Adrenal gland (tissue), 5 donors: ENCODE results near the gene NOL4L.

Source experiments
- CTCF ChIP-seq, 6 experiments: fragments of 450-650 bp in 4 of 6; fragments of 200-600 bp in 2 of 6; sonication (generic) in 1 of 6; IDR thresholded peaks; 1 replicate in 5 of 6; 2 replicates in 1 of 6; pipeline versions ENCODE4 v1.5.1 to v1.8.0; 2016 to 2021; ENCODE audit warnings: antibody characterized with exemption in 6 of 6, mild to moderate bottlenecking in 2 of 6, moderate library complexity in 1 of 6
- POLR2A ChIP-seq, 2 donors: fragments of 450-650 bp; IDR thresholded peaks; one replicate each; pipeline ENCODE4 v1.6.1; 2017; ENCODE audit warnings: antibody characterized with exemption in 2 of 2, mild to moderate bottlenecking in 2 of 2, moderate library complexity in 1 of 2
- donor health status: DM: no; HTN: no; CAD: no.

DNA sequence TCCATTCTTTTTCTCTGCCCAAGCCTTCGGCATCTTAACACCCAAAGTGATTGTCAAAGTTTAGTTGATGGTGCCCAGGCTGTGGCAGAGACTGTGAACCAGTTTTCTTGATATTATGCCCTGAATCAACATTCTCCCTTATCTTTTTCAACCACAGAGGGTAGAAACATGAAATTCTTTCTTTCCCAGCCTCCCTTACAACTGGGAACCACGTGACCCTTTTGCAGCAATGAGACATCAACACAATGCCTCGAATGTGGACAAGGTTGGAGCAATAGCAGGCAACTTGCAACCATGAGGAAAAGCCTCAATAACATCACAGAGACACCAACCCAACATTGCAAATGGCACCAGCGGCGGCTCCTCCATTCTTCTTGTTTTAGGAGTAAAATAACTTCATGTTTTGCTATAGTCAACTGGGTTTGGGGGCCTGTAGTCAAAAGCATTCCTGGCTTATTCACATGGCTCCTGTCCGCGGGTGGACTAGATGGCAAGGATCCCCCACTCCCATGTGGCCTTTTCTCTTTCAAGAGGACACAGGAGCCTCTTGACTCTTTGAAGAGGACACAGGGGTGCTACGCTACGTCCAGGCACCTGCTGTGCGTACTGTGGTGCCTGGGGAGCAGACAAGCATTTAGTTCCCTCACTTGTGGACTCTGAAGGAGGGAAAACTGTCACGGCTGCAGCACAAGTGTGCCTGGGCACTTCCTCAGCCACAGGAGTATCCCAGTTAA, 90.5 kb downstream of the NOL4L start:
- TF ChIP-seq POLR2A (IDR thresholded peaks at IDR 0.05) (no peak), CTCF (IDR thresholded peaks at IDR 0.05) (no peak)
